Neural cell (in vitro differentiated cells): ENCODE measurements around the gene APBA1. TPM values are rescaled to one million over a fixed set of nuclear protein-coding genes. Genes with fewer than 3 reads are reported as not detected.

Experiments
- H2AFZ ChIP-seq: fragments of 200-600, 300-800 bp; sonication (generic), shearing (Covaris generic); 2 replicates; pipeline ENCODE4 v1.6.0; 2014; ENCODE audit warnings: low read depth, mild to moderate bottlenecking, antibody characterized with exemption, low read length, moderate library complexity
- H3F3A ChIP-seq: fragments of 200-600 bp; shearing (Covaris generic); 2 replicates; pipeline ENCODE4 v1.6.1; 2016; ENCODE audit warnings: mild to moderate bottlenecking, moderate library complexity, mixed read lengths, antibody characterized with exemption, low read length; ENCODE audit not compliant: insufficient read depth, poor library complexity, severe bottlenecking
- H3K27ac ChIP-seq: fragments of 200-600, 300-800 bp; sonication (generic), shearing (Covaris generic); 2 replicates; pipeline ENCODE4 v1.5.1; 2014; ENCODE audit warnings: mild to moderate bottlenecking, low read length, moderate library complexity
- H3K27me3 ChIP-seq: fragments of 300-800, 200-600 bp; sonication (generic), shearing (Covaris generic); 2 replicates; pipeline ENCODE4 v1.6.0; 2014; ENCODE audit warnings: mild to moderate bottlenecking, low read depth, low read length, moderate library complexity; ENCODE audit not compliant: insufficient read depth
- H3K36me3 ChIP-seq: fragments of 300-800, 200-600 bp; sonication (generic), shearing (Covaris generic); 2 replicates; pipeline ENCODE4 v1.5.1; 2014; ENCODE audit warnings: mild to moderate bottlenecking, antibody characterized with exemption, low read length, moderate library complexity; ENCODE audit not compliant: insufficient read depth
- H3K4me2 ChIP-seq: fragments of 300-800, 200-600 bp; sonication (generic), shearing (Covaris generic); 2 replicates; pipeline ENCODE4 v1.6.0; 2014; ENCODE audit warnings: mild to moderate bottlenecking, low read length
- H3K4me3 ChIP-seq: fragments of 300-800, 200-600 bp; sonication (generic), shearing (Covaris generic); 2 replicates; pipeline ENCODE4 v1.5.1; 2014; ENCODE audit warnings: mild to moderate bottlenecking, low read length, moderate library complexity
- H3K79me2 ChIP-seq: fragments of 200-600 bp; shearing (Covaris generic); replicated peaks from 2 replicates; pipeline ENCODE4 v1.6.0; 2014; ENCODE audit warnings: mild to moderate bottlenecking, low read length, moderate library complexity; ENCODE audit not compliant: insufficient read depth
- H3K9ac ChIP-seq: fragments of 300-800, 200-600 bp; sonication (generic), shearing (Covaris generic); 2 replicates; pipeline ENCODE4 v1.6.1; 2016; ENCODE audit warnings: mild to moderate bottlenecking, low read length, mixed read lengths
- H3K9me2 ChIP-seq: fragments of 200-600 bp; shearing (Covaris generic); 2 replicates; pipeline ENCODE4 v1.6.1; 2016; ENCODE audit warnings: mild to moderate bottlenecking, low read length, mixed read lengths; ENCODE audit not compliant: insufficient read depth
- H3K9me3 ChIP-seq: fragments of 200-600, 300-800 bp; sonication (generic), shearing (Covaris generic); 2 replicates; pipeline ENCODE4 v1.6.1; 2016; ENCODE audit warnings: mild to moderate bottlenecking, mixed run types, low read length, moderate library complexity, mixed read lengths
- H4K20me1 ChIP-seq: fragments of 200-600 bp; shearing (Covaris generic); 2 replicates; pipeline ENCODE4 v1.6.1; 2016; ENCODE audit warnings: mild to moderate bottlenecking, mixed run types; ENCODE audit not compliant: insufficient read depth
- CTCF ChIP-seq: fragments of 450-650 bp; IDR thresholded peaks from 2 replicates; pipeline ENCODE4 v1.5.1; 2014; ENCODE audit warnings: antibody characterized with exemption, mild to moderate bottlenecking, moderate library complexity; ENCODE audit not compliant: poor library complexity, severe bottlenecking
- EP300 ChIP-seq: fragments of 450-650 bp; conservative IDR thresholded peaks from 2 replicates; pipeline ENCODE4 v1.6.1; 2014; ENCODE audit warnings: antibody characterized with exemption, mild to moderate bottlenecking, moderate library complexity; ENCODE audit not compliant: poor library complexity, severe bottlenecking
- EZH2 ChIP-seq: fragments of 200-600, 300-800 bp; shearing (Covaris generic), sonication (generic); IDR thresholded peaks from 2 replicates; pipeline ENCODE4 v1.6.1; 2014; ENCODE audit warnings: antibody characterized with exemption, low read length, borderline replicate concordance, mild to moderate bottlenecking; ENCODE audit not compliant: insufficient read depth, poor library complexity, severe bottlenecking
- MXI1 ChIP-seq: fragments of 450-650 bp; conservative IDR thresholded peaks from 2 replicates; pipeline ENCODE4 v1.6.1; 2014; ENCODE audit warnings: antibody characterized with exemption, mild to moderate bottlenecking; ENCODE audit not compliant: poor library complexity, severe bottlenecking
- POLR2AphosphoS5 ChIP-seq: IDR thresholded peaks from 2 replicates; pipeline ENCODE4 v1.6.1; 2012
- RAD21 ChIP-seq: fragments of 450-650 bp; conservative IDR thresholded peaks from 2 replicates; pipeline ENCODE4 v1.6.1; 2014; ENCODE audit warnings: antibody characterized with exemption, mild to moderate bottlenecking, moderate library complexity
- REST ChIP-seq: IDR thresholded peaks from 2 replicates; pipeline ENCODE4 v1.6.1; 2012; ENCODE audit warnings: borderline replicate concordance
- SMC3 ChIP-seq: fragments of 450-650 bp; conservative IDR thresholded peaks from 2 replicates; pipeline ENCODE4 v1.6.1; 2014; ENCODE audit warnings: antibody characterized with exemption, mild to moderate bottlenecking, moderate library complexity; ENCODE audit not compliant: poor library complexity
- TAF1 ChIP-seq: IDR thresholded peaks from 2 replicates; pipeline ENCODE4 v1.6.1; 2012; ENCODE audit warnings: low read depth
- polyA plus RNA-seq: library from polyadenylated mRNA; depleted of rRNA; stranded (reverse); fragments of >200 nt; gene quantifications from 2 replicates; pipeline ENCODE4 v1.2.3, GENCODE V29; 2014

APBA1 gene
- polyA plus RNA-seq, 1 donor from 2014 or later, result 10.9 TPM

- Histone ChIP-seq H2AFZ (no peak overlapping the region), H3K4me3 (no peak overlapping the region), H3K27ac (no peak overlapping the region), H3K9me2 (no peaks in the 10 kb centered on the region), H3K4me2 (no peak overlapping the region), H3K79me2 (peaks cover 4% of the 10 kb centered on the region), H4K20me1 (no peaks in the 10 kb centered on the region), H3K9me3 (no peaks in the 10 kb centered on the region), H3K9ac (no peak overlapping the region), H3K27me3 (no peaks in the 10 kb centered on the region), H3K36me3 (no peaks in the 10 kb centered on the region), H3F3A (no peaks in the 10 kb centered on the region)
- TF ChIP-seq MXI1 (no peak), POLR2AphosphoS5 (no peak), REST (no peak)
Observed at GRCh38 chr9:69657269-69657668, 14.9 kb downstream of the APBA1 start.

GRCh38 chr9:69655065-69655464 is 17.1 kb downstream of the APBA1 start:
- Histone ChIP-seq H3K4me2 (no peak overlapping the region), H3K9me3 (no peaks in the 10 kb centered on the region), H3K9me2 (no peaks in the 10 kb centered on the region), H3K79me2 (peaks cover 13% of the 10 kb centered on the region), H3K4me3 (no peak overlapping the region), H2AFZ (no peak overlapping the region), H4K20me1 (no peaks in the 10 kb centered on the region), H3K9ac (no peak overlapping the region), H3F3A (no peaks in the 10 kb centered on the region), H3K36me3 (no peaks in the 10 kb centered on the region), H3K27me3 (no peaks in the 10 kb centered on the region), H3K27ac (no peak overlapping the region)
- TF ChIP-seq TAF1 (no peak), SMC3 (no peak), MXI1 (no peak), EP300 (no peak), EZH2 (no peak), POLR2AphosphoS5 (no peak), RAD21 (no peak), REST (no peak), CTCF (no peak)
